ENCODE results near the gene LSG1.
"Not testable (repeated sequence)": the region's sequence is repeated elsewhere in the genome, so short reads cannot be mapped to it uniquely, and the experiment has no call there.

Gene LSG1

DNA sequence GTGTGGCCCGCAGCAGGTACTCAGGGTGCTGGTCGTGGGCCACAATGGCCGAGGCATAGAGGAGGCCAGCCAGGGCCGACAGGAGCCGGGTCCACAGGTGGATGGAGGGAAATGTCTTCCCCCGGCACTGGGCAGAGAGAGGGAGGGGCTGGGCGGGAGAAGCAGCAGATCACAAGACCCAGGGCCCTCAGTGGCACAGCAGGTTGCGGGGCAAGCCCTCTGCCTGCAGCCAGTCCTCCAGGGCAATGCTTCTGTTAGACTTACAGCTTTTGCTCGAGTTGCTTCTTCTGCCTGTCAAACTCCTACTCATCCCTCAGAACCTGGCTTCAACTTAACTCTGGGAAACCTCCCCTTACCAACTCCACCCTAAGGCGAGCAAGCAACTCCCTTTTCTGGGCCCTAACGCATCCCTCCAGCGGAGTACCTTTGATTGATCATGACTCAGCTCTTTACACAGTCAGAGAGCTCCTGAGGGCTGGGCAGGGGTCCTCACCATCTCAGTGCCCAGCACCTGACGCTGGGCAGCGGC lies 54.8 kb downstream of the LSG1 start:
- no peak for DNase-seq

DNA sequence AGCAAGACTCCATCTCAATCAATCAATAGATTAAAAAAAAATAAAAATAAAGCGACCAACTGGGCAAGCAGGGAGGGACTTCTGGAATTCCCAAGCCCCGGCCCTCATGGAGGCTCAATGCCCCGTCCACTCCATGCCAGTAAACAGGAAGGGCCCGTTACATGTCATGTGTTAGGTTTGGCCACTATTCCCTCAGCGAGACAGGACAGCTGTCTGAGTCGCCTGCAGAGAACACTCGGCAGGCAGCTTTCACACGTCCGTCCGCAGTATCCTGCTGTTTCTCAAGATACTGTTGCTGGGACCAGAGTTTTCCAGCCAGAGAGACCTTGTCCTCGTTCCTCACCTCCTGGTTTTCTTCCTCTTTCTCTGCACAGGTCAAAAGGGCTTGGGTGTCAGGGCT lies 56.8 kb downstream of the LSG1 start:
- DNase-seq: no peak

DNA sequence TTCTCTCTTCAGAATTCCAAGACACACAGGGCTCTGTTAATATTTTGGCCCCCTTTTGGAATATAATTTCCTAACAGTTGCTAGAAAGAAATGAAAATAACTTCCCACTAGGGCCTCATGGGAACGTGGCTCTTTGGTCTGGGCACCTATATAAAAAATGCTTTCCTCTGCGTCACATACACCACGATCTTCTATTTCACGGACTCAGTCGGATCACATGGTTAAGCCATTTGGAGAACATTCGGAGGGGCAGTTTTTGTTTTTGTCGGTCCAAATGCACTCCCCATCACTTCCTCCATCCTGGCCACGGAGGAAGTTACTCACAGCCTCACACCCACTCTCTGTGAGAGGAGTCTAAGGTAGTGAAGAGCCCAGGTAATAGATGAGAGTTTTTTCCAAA lies 59.8 kb downstream of the LSG1 start:
- no peak for DNase-seq

DNA sequence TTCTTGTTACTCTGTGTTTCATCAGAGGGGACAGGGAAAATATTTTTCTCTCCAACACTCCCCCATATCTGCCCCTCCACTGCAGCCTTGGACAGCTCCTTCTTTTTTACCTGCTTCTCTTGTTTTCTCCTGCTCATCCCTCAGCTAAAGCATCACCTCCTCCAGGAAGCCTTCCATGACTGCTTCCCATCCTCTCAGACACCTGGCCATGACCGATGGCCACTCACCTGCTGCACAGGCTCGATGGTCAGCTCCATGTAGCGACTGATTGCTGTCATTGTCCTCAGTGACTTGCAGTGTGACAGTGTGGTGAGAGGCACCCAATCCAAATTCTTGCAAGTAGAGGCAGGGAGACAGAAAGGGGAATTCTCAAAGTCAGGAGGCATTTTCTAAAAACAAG lies 61.3 kb downstream of the LSG1 start:
- no peak for DNase-seq

GRCh38 chr3:194609601-194610000 lies 62.4 kb downstream of the LSG1 start:
- DNase-seq: no peak

- no peak for DNase-seq
Observed at GRCh38 chr3:194608981-194609380, 63.0 kb downstream of the LSG1 start.

- DNase-seq: no peak
Observed at GRCh38 chr3:194607592-194608389, 64.2 kb downstream of the LSG1 start.

DNA sequence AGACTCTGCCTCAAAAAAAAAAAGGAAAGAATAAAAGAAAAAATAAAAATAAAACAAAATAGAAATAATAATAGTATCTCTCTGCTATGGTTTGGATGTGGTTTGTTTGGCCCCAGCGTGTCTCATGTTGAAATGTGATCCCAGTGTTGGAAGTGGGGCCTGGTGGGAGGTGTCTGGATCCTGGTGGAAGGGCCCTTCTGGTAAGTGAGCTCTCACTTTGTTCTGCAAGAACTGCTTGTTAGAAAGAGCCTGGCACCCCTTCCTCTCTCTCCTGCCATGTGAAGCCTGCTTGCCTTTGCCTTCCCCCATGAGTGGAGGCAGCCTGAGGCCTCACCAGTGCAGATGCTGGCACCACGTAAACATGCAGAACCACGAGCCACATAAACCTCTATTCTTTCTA lies 65.0 kb downstream of the LSG1 start:
- no peak for DNase-seq

DNA sequence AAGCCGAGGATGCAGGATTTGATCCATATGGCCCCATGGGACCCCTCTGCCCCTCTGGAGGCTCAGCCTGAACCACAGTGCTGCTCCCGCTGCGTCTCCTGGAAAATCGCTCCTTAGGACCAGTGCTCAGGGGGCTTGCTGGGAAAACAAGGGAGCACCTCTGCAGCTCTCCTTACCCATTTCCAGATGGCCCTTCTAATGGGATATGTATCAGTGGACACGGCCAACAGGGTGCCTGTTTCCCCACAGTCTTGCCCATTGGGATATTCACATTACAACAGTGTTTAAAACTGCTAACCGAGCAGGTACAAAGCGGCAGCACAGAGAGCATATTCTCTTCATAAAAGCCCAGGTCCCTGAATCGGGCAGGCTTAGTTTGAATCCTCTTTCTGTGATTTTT lies 65.8 kb downstream of the LSG1 start:
- DNase-seq: no peak

DNA sequence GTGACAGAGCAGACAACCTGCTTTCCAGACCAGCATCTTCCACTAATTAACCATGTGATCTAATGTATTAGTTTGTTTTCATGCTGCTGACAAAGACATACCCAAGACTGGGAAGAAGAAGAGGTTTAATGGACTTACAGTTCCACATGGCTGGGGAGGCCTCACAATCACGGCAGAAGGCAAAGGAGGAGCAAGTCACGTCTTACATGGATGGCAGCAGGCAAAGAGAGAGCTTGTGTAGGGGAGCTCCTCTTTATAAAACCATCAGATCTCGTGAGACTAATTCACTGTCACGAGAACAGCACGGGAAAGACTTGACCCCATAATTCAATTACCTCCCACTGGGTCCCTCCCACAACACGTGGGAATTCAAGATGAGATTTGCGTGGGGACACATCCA lies 66.7 kb downstream of the LSG1 start:
- DNase-seq: not testable (repeated sequence)

GRCh38 chr3:194604837-194605236 lies 67.2 kb downstream of the LSG1 start:
- DNase-seq: no peak

DNA sequence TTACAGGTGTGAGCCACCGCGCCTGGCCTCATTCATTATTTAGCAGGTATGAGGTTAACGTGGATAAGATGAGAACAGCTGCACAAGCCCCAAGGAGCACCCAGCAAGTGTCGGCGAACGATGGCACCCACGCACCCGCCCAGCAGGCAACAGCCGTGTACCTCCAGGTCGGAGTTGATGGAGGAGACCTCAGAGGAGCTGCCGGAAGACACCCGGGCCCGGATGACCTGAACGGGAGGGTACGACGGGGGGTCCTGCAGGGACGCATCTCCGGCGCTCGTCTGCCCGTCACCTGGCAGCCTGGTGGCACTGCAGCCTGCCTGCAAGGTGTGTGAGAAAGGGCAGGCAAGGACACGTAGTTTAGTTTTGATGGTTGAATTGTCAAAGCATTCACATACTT lies 67.9 kb downstream of the LSG1 start:
- no peak for DNase-seq

GRCh38 chr3:194602669-194603171 lies 69.3 kb downstream of the LSG1 start:
- no peak for DNase-seq

- DNase-seq: no peak
Observed at GRCh38 chr3:194598771-194599557, 73.0 kb downstream of the LSG1 start.

DNA sequence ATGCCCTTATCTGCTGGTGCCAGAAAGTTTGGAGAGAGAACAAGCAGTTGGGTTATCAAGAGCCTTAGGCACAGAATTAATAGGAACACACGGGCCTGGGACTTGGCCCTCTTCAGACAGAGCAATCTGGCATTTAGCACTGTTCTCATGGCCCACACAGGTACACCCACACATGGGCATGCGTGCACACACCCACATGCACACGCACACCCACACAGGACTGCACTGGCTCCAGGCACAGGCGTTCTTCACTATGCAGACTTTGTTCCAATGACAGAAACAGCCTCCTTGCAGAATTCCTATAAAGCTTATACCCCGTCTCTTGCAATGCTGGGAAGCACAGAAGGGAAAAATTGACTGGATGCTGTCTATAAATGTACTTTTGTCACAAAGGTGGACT lies 75.1 kb downstream of the LSG1 start:
- no peak for DNase-seq

GRCh38 chr3:194592798-194593752 lies 78.9 kb downstream of the LSG1 start:
- no peak for DNase-seq
